GM12874 (cell line): ENCODE results near the gene NPHP4.

Experiments used
- CTCF ChIP-seq: IDR thresholded peaks from 2 replicates; pipeline ENCODE4 v1.5.1; 2011; ENCODE audit warnings: low read depth, mild to moderate bottlenecking, control low read depth, low read length, moderate library complexity; ENCODE audit not compliant: insufficient read depth

NPHP4 gene

GRCh38 chr1:5868931-5869500 lies 123.2 kb downstream of the NPHP4 start:
- no peak for TF ChIP-seq CTCF

- no peak for TF ChIP-seq CTCF
Measured at GRCh38 chr1:5865774-5866173, 126.5 kb downstream of the NPHP4 start.

- TF ChIP-seq CTCF = no peak
Measured at GRCh38 chr1:5865056-5865455, 127.2 kb downstream of the NPHP4 start.

GRCh38 chr1:5864256-5864655 lies 128.0 kb downstream of the NPHP4 start:
- no peak for TF ChIP-seq CTCF

GRCh38 chr1:5863238-5863637 lies 129.0 kb downstream of the NPHP4 start:
- no peak for TF ChIP-seq CTCF

GRCh38 chr1:5861871-5862825 lies 130.1 kb downstream of the NPHP4 start:
- no peak for TF ChIP-seq CTCF

- no peak for TF ChIP-seq CTCF
Measured at GRCh38 chr1:5860277-5860676, 131.9 kb downstream of the NPHP4 start.
